Measurements from ENCODE around the gene GTSE1. TPM values are rescaled to one million over a fixed set of nuclear protein-coding genes. Genes with fewer than 3 reads are reported as not detected.
A peak's percentile ranks its signal among the peaks of the same experiment; 100 is the strongest.

The GTSE1 gene
- total and polyA plus RNA-seq, 2 of the 13 experiments (the other 11 are each of a cell fraction or from before 2014, with no cell fraction given): 10.7 to 13.5 TPM

DNA sequence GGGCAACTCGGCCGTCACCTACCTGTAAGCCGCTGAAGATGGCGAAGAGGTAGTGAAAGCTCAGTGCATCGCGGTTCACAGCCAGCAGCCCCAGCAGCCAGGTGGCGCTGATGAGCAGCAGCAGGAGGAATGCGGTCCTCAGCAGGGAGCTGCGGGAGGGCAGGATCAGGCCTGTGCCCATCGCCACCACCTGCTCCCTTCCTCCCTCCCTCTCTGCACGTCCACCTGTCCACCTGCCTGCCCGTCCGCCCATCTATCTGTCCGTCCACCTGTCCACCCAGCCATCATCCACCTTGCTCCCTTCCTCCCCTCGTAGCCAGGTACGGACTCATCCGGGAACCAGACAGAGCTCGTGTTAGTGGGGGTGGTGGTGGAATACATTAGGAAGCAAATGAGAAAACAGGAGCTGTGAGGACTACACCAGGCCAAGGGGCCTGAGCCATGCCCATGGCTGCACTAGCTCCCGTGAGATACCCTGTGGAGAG, 71.1 kb downstream of the GTSE1 start (continued):
- TF ChIP-seq STAG1 (CRISPR knock-in tag; IDR thresholded peaks at IDR 0.05): peak; percentile 97
- TF ChIP-seq SNRNP70 (IDR thresholded peaks at IDR 0.05; ENCODE audit: low read depth, low read length): no peak
- TF ChIP-seq, protein P1, sequence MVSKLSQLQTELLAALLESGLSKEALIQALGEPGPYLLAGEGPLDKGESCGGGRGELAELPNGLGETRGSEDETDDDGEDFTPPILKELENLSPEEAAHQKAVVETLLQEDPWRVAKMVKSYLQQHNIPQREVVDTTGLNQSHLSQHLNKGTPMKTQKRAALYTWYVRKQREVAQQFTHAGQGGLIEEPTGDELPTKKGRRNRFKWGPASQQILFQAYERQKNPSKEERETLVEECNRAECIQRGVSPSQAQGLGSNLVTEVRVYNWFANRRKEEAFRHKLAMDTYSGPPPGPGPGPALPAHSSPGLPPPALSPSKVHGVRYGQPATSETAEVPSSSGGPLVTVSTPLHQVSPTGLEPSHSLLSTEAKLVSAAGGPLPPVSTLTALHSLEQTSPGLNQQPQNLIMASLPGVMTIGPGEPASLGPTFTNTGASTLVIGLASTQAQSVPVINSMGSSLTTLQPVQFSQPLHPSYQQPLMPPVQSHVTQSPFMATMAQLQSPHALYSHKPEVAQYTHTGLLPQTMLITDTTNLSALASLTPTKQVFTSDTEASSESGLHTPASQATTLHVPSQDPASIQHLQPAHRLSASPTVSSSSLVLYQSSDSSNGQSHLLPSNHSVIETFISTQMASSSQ (IDR thresholded peaks at IDR 0.05; ENCODE audit: low read depth): no peak
- TF ChIP-seq, protein P1 (CRISPR knock-in tag; IDR thresholded peaks at IDR 0.05; ENCODE audit: borderline replicate concordance): peak; percentile 30; the same call in 1 of the 2 replicates
- peak; percentile 23; the same call in 1 of the 2 replicates for TF ChIP-seq HOXA3 (CRISPR knock-in tag; IDR thresholded peaks at IDR 0.05)
- TF ChIP-seq ZNF337 (CRISPR knock-in tag; IDR thresholded peaks at IDR 0.05; ENCODE audit: borderline replicate concordance, low read depth): no peak
- TF ChIP-seq ZNF546 (CRISPR knock-in tag; conservative IDR thresholded peaks at IDR 0.05): 0 out of 2 replicates have a peak, but pooled peaks have one; percentile 50
- TF ChIP-seq, protein P2, sequence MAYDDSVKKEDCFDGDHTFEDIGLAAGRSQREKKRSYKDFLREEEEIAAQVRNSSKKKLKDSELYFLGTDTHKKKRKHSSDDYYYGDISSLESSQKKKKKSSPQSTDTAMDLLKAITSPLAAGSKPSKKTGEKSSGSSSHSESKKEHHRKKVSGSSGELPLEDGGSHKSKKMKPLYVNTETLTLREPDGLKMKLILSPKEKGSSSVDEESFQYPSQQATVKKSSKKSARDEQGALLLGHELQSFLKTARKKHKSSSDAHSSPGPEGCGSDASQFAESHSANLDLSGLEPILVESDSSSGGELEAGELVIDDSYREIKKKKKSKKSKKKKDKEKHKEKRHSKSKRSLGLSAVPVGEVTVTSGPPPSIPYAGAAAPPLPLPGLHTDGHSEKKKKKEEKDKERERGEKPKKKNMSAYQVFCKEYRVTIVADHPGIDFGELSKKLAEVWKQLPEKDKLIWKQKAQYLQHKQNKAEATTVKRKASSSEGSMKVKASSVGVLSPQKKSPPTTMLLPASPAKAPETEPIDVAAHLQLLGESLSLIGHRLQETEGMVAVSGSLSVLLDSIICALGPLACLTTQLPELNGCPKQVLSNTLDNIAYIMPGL (CRISPR knock-in tag; IDR thresholded peaks at IDR 0.05; ENCODE audit: borderline replicate concordance in 1 of 2, low read depth in 1 of 2): peak; percentile 55 to 62; a peak in 2 of 4 replicates
- TF ChIP-seq, protein P3, sequence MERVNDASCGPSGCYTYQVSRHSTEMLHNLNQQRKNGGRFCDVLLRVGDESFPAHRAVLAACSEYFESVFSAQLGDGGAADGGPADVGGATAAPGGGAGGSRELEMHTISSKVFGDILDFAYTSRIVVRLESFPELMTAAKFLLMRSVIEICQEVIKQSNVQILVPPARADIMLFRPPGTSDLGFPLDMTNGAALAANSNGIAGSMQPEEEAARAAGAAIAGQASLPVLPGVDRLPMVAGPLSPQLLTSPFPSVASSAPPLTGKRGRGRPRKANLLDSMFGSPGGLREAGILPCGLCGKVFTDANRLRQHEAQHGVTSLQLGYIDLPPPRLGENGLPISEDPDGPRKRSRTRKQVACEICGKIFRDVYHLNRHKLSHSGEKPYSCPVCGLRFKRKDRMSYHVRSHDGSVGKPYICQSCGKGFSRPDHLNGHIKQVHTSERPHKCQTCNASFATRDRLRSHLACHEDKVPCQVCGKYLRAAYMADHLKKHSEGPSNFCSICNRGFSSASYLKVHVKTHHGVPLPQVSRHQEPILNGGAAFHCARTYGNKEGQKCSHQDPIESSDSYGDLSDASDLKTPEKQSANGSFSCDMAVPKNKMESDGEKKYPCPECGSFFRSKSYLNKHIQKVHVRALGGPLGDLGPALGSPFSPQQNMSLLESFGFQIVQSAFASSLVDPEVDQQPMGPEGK (CRISPR knock-in tag; IDR thresholded peaks at IDR 0.05): 0 out of 2 replicates have a peak, but pooled peaks have one; percentile 36
- TF ChIP-seq, protein P4, sequence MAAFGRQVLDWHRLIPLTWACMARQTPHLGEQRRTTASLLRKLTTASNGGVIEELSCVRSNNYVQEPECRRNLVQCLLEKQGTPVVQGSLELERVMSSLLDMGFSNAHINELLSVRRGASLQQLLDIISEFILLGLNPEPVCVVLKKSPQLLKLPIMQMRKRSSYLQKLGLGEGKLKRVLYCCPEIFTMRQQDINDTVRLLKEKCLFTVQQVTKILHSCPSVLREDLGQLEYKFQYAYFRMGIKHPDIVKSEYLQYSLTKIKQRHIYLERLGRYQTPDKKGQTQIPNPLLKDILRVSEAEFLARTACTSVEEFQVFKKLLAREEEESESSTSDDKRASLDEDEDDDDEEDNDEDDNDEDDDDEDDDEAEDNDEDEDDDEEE (CRISPR knock-in tag; IDR thresholded peaks at IDR 0.05): 0 out of 2 replicates have a peak, but pooled peaks have one; percentile 12
- TF ChIP-seq, protein P5, sequence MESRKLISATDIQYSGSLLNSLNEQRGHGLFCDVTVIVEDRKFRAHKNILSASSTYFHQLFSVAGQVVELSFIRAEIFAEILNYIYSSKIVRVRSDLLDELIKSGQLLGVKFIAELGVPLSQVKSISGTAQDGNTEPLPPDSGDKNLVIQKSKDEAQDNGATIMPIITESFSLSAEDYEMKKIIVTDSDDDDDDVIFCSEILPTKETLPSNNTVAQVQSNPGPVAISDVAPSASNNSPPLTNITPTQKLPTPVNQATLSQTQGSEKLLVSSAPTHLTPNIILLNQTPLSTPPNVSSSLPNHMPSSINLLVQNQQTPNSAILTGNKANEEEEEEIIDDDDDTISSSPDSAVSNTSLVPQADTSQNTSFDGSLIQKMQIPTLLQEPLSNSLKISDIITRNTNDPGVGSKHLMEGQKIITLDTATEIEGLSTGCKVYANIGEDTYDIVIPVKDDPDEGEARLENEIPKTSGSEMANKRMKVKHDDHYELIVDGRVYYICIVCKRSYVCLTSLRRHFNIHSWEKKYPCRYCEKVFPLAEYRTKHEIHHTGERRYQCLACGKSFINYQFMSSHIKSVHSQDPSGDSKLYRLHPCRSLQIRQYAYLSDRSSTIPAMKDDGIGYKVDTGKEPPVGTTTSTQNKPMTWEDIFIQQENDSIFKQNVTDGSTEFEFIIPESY (CRISPR knock-in tag; IDR thresholded peaks at IDR 0.05): peak; percentile 93
- peak; percentile 63 for TF ChIP-seq SPEN (CRISPR knock-in tag; IDR thresholded peaks at IDR 0.05; ENCODE audit: low read depth)
- TF ChIP-seq ZNF746 (CRISPR knock-in tag; IDR thresholded peaks at IDR 0.05): 0 out of 2 replicates have a peak, but pooled peaks have one; percentile 47
- peak; percentile 55; the same call in 1 of the 2 replicates for TF ChIP-seq TARDBP (CRISPR knock-in tag; IDR thresholded peaks at IDR 0.05)

Data from HepG2 (cell line).